HG03558 (cell line): ENCODE results near the gene BCAS1.
"Not testable (repeated sequence)": the region's sequence is repeated elsewhere in the genome, so short reads cannot be mapped to it uniquely, and the experiment has no call there.

Experiments used
- ATAC-seq: cut with Tn5 transposase; IDR thresholded peaks from one replicate; pipeline ENCODE4 v1.9.1; 2021; ENCODE audit warnings: moderate number of reproducible peaks; ENCODE audit not compliant: unreplicated experiment; ENCODE audit errors: extremely low read depth

The BCAS1 gene

GRCh38 chr20:54025251-54025771 lies 45.1 kb downstream of the BCAS1 start:
- no peak for ATAC-seq

- ATAC-seq, result no peak
Measured at GRCh38 chr20:54023406-54023805, 47.0 kb downstream of the BCAS1 start.

- no peak for ATAC-seq
Measured at GRCh38 chr20:54021446-54022235, 48.8 kb downstream of the BCAS1 start.

- no peak for ATAC-seq
Measured at GRCh38 chr20:54020868-54021267, 49.5 kb downstream of the BCAS1 start.

GRCh38 chr20:54020348-54020747 lies 50.0 kb downstream of the BCAS1 start:
- no peak for ATAC-seq

- no peak for ATAC-seq
Measured at GRCh38 chr20:54019585-54019984, 50.8 kb downstream of the BCAS1 start.

- ATAC-seq, result no peak
Measured at GRCh38 chr20:54019127-54019526, 51.3 kb downstream of the BCAS1 start.

GRCh38 chr20:54017846-54018245 lies 52.5 kb downstream of the BCAS1 start:
- ATAC-seq, result peak; percentile 91

- ATAC-seq, result no peak
Measured at GRCh38 chr20:54015496-54015895, 54.9 kb downstream of the BCAS1 start.

GRCh38 chr20:54014293-54014926 lies 56.0 kb downstream of the BCAS1 start:
- ATAC-seq, result no peak

- ATAC-seq, result no peak
Measured at GRCh38 chr20:54013471-54013870, 56.9 kb downstream of the BCAS1 start.

- no peak for ATAC-seq
Measured at GRCh38 chr20:54011346-54011745, 59.0 kb downstream of the BCAS1 start.

GRCh38 chr20:54006216-54006615 lies 64.2 kb downstream of the BCAS1 start:
- ATAC-seq, result not testable (repeated sequence)

GRCh38 chr20:54005524-54005923 lies 64.9 kb downstream of the BCAS1 start:
- ATAC-seq, result no peak

- ATAC-seq, result peak; percentile 99
Measured at GRCh38 chr20:54004445-54004844, 65.9 kb downstream of the BCAS1 start.

GRCh38 chr20:54002741-54003140 lies 67.7 kb downstream of the BCAS1 start:
- no peak for ATAC-seq

- ATAC-seq, result no peak
Measured at GRCh38 chr20:54002056-54002575, 68.3 kb downstream of the BCAS1 start.

- no peak for ATAC-seq
Measured at GRCh38 chr20:54000914-54001313, 69.5 kb downstream of the BCAS1 start.

GRCh38 chr20:54000262-54000661 lies 70.1 kb downstream of the BCAS1 start:
- ATAC-seq, result no peak

- no peak for ATAC-seq
Measured at GRCh38 chr20:53999077-53999476, 71.3 kb downstream of the BCAS1 start.
